Measurements from ENCODE around the gene POLR2H. TPM values are rescaled to one million over a fixed set of nuclear protein-coding genes. Genes with fewer than 3 reads are reported as not detected.

The POLR2H gene
- total and polyA plus RNA-seq, 2 of the 4 experiments (the other 2 are of a cell fraction) = 47.7 to 130 TPM

- CTCF ChIA-PET = no interaction called here
- POLR2A ChIA-PET (ENCODE audit: unreplicated experiment) = no interaction called here
- no peak for ATAC-seq (ENCODE audit: low read depth)
Observed at GRCh38 chr3:184377374-184377773, 15.9 kb downstream of the POLR2H start.

More at GRCh38 chr3:184377374-184377773, 15.9 kb downstream of the POLR2H start:
- BruUV-seq (replicated peaks) = no TSS peak
- Histone ChIP-seq H3K18ac (ENCODE audit: low read depth, low read length) (no peak overlapping the region), H3K9me3 (ENCODE audit: control insufficient read depth, insufficient read depth, low read length) (no peaks in the 10 kb centered on the region), H4K8ac (ENCODE audit: low read depth in 2 of 2, low read length in 2 of 2) (no peak overlapping the region), H3K9me1 (ENCODE audit: insufficient read depth, low read length) (no peaks in the 10 kb centered on the region), H3K56ac (ENCODE audit: extremely low read depth, insufficient read depth, low read length) (no peak overlapping the region), H2BK5ac (ENCODE audit: low read depth, low read length, poor library complexity, severe bottlenecking) (no peak overlapping the region), H4K20me1 (ENCODE audit: insufficient read depth, low read length) (no peaks in the 10 kb centered on the region), H4K91ac (ENCODE audit: insufficient read depth, low read depth, low read length) (no peak overlapping the region), H3K27me3 (ENCODE audit: control insufficient read depth, insufficient read depth, low read length) (peaks cover 74% of the 10 kb centered on the region), H3K36me3 (ENCODE audit: control insufficient read depth, insufficient read depth, low read length) (no peaks in the 10 kb centered on the region), H4K5ac (ENCODE audit: low read depth, low read length) (no peak overlapping the region), H3K4me3 (ENCODE audit: insufficient read depth, low read depth, low read length) (no peak overlapping the region), H2AK9ac (replicated peaks; ENCODE audit: low read depth, low read length, poor library complexity) (no peak overlapping the region), H3K4ac (ENCODE audit: low read depth, low read length) (no peak overlapping the region), H2AK5ac (ENCODE audit: low read depth, low read length) (no peak overlapping the region), H3K14ac (replicated peaks; ENCODE audit: low read depth, low read length) (no peak overlapping the region), H2BK15ac (ENCODE audit: low read depth, low read length) (no peak overlapping the region), H3K27ac (ENCODE audit: insufficient read depth, low read length) (no peak overlapping the region), H2BK120ac (ENCODE audit: low read depth, low read length) (no peak overlapping the region), H3K79me1 (ENCODE audit: low read depth in 1 of 2, low read length in 2 of 2) (no peaks in the 10 kb centered on the region), H2BK20ac (ENCODE audit: low read depth, low read length) (no peak overlapping the region), H3K23ac (ENCODE audit: low read depth, low read length) (no peak overlapping the region), H3K4me1 (ENCODE audit: control insufficient read depth, insufficient read depth, low read length) (peaks cover 2% of the 10 kb centered on the region; the same call in 1 of the 2 replicates), H3K9ac (ENCODE audit: low read depth, low read length) (no peak overlapping the region), H2AFZ (replicated peaks; ENCODE audit: low read length, poor library complexity) (no peak overlapping the region), H3K4me2 (ENCODE audit: low read depth, low read length) (no peak overlapping the region)
- WGBS, 2 experiments (ENCODE audit: extremely low coverage in 2 of 2, insufficient read length in 1 of 2) = 72% methylated on average over 2 of the region's 5 CpGs; no CpG with 5 or more reads in 1 of the 2 experiments
- dilution Hi-C loops (cut with HindIII; ENCODE audit: low sequenced_read_pairs, unreplicated experiment) = no loop called here
- DNase-seq = no peak
- in situ Hi-C loops (cut with MboI; ENCODE audit: low sequenced_read_pairs) = loop anchor here (10.0 kb wide), 2 partner anchors 397 to 427 kb away; no protein-coding TSS in a partner anchor
- intact Hi-C loops (cut with micrococcal nuclease) = no loop called here
- TF ChIP-seq NFE2L2 (IDR thresholded peaks at IDR 0.05; ENCODE audit: low read depth, low read length) = no peak

Data from IMR-90 (cell line).